ENCODE results near the gene DDN. TPM values are rescaled to one million over a fixed set of nuclear protein-coding genes. Genes with fewer than 3 reads are reported as not detected.

DDN gene
- total RNA-seq, 4 donors from 2014 or later = 26.8 to 415 (median 232) TPM

DNA sequence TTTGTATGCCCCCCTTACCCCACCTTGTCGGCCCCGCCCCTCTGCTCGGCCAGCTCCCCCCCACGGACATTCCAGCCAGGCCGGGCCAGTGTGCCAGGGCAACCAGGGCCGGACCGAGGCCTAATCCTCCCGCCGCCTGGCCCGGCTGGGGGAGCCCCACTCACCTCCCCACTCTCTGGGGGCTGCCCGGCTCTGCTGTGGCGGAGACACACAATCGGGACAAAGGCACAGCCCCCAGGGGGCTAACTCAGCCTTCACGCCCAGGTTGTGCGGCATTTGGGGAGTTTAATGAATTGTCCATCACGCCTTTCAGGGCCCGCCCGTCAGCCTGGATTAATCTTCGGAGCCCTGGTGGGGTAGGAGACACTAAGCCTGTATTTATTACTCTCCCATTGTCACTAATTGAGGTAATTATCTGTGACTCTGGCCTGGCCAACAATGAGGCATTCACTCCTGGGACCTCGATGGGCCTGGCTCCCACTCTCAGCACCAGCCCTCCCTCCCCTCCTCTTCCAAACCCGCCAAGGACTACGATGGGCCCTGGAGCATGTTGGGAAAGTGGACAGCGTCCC lies 12.4 kb downstream of the DDN start:
- Histone ChIP-seq H3K27ac (no peak overlapping the region), H3K27me3 (peaks cover 9 to 17% (median 15%) of the 10 kb centered on the region in 3 donors), H3K9me3 (no peaks in the 10 kb centered on the region), H3K4me1 (peaks cover 8 to 10% of the 10 kb centered on the region in 2 donors), H3K36me3 (no peaks in the 10 kb centered on the region), H3K4me3 (no peak overlapping the region)
- in situ Hi-C loops (cut with MboI; ENCODE audit: low sequenced_read_pairs in 4 of 4) = loop anchor here in 1 of 4 donors (25.0 kb wide), 1 partner anchor 125 kb away; the partner anchor contains the start of genes DDX23 and RND1
- intact Hi-C loops (cut with DNase I; ENCODE audit: low total_unique reads) = no loop called here
- TF ChIP-seq POLR2A (IDR thresholded peaks at IDR 0.05) = no peak
- TF ChIP-seq, protein P1, sequence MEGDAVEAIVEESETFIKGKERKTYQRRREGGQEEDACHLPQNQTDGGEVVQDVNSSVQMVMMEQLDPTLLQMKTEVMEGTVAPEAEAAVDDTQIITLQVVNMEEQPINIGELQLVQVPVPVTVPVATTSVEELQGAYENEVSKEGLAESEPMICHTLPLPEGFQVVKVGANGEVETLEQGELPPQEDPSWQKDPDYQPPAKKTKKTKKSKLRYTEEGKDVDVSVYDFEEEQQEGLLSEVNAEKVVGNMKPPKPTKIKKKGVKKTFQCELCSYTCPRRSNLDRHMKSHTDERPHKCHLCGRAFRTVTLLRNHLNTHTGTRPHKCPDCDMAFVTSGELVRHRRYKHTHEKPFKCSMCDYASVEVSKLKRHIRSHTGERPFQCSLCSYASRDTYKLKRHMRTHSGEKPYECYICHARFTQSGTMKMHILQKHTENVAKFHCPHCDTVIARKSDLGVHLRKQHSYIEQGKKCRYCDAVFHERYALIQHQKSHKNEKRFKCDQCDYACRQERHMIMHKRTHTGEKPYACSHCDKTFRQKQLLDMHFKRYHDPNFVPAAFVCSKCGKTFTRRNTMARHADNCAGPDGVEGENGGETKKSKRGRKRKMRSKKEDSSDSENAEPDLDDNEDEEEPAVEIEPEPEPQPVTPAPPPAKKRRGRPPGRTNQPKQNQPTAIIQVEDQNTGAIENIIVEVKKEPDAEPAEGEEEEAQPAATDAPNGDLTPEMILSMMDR (IDR thresholded peaks at IDR 0.05 in 4 of 5, conservative IDR thresholded peaks at IDR 0.05 in 1 of 5) = no peak
- ATAC-seq (no peak), DNase-seq (no peak)

DNA sequence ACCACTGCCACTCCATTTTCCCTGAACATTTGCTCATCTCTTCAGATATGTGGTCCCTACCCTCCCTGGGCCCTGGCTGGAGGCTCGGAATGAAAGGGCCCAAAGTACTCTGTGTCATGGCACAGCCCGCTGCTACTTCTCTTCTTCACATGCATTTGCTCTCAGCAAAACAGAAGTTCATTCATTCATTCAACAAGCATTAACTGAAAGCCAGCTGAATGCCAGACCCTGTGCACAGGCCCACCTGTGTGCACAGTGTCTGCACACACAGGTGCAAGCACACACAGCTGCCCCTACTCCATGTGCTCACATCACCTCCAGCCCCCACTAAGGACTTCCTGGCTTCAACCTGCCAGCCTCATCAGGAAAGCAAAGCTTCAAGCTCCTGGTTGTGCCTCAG lies 13.3 kb downstream of the DDN start:
- Histone ChIP-seq H3K4me1 (peaks cover 13 to 14% of the 10 kb centered on the region in 2 donors), H3K9me3 (no peaks in the 10 kb centered on the region), H3K27ac (no peak overlapping the region), H3K4me3 (no peak overlapping the region), H3K36me3 (no peaks in the 10 kb centered on the region), H3K27me3 (peaks cover 19 to 26% (median 24%) of the 10 kb centered on the region in 3 donors)
- DNase-seq (no peak), ATAC-seq (no peak)
- intact Hi-C loops (cut with DNase I; ENCODE audit: low total_unique reads) = no loop called here
- TF ChIP-seq, protein P1 (IDR thresholded peaks at IDR 0.05 in 4 of 5, conservative IDR thresholded peaks at IDR 0.05 in 1 of 5) = no peak
- no peak for TF ChIP-seq POLR2A (IDR thresholded peaks at IDR 0.05)
- in situ Hi-C loops (cut with MboI; ENCODE audit: low sequenced_read_pairs in 4 of 4) = loop anchor here in 1 of 4 donors (25.0 kb wide), 1 partner anchor 124 kb away; the partner anchor contains the start of genes DDX23 and RND1

DNA sequence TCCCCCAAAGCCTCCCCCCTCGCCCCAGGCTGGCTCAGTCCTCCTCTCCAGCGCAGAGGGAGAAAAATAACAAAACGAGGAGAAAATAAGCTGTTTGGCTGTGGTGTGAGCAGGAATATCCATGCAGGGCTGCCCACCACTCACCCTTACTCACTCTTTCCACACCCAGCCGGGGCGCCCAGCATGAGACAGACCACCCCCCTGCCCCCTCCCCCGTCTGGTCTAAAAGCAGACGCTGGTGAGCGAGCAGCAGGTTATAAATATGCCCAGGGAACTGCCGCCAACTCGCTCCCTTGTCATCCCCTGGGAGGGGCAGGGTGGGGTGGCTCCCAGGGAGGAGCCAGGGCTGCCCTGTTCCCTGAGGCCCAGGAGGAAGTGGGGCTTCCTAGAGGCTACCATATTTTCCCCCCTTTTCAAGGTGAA lies 13.7 kb downstream of the DDN start:
- Histone ChIP-seq H3K4me1 (peaks cover 17 to 18% of the 10 kb centered on the region in 2 donors), H3K27ac (no peak overlapping the region), H3K9me3 (no peaks in the 10 kb centered on the region), H3K27me3 (peaks cover 23 to 31% (median 28%) of the 10 kb centered on the region in 3 donors), H3K4me3 (no peak overlapping the region), H3K36me3 (no peaks in the 10 kb centered on the region)
- in situ Hi-C loops (cut with MboI; ENCODE audit: low sequenced_read_pairs in 4 of 4) (loop anchor here in 1 of 4 donors (25.0 kb wide), 1 partner anchor 123 kb away; the partner anchor contains the start of genes DDX23 and RND1), intact Hi-C loops (cut with DNase I; ENCODE audit: low total_unique reads) (no loop called here)
- ATAC-seq = peak in 1 of 2 donors; percentile 42
- DNase-seq = peak in 1 of 2 donors; percentile 47
- no peak for TF ChIP-seq POLR2A (IDR thresholded peaks at IDR 0.05)
- TF ChIP-seq, protein P1 (IDR thresholded peaks at IDR 0.05 in 4 of 5, conservative IDR thresholded peaks at IDR 0.05 in 1 of 5) = no peak

DNA sequence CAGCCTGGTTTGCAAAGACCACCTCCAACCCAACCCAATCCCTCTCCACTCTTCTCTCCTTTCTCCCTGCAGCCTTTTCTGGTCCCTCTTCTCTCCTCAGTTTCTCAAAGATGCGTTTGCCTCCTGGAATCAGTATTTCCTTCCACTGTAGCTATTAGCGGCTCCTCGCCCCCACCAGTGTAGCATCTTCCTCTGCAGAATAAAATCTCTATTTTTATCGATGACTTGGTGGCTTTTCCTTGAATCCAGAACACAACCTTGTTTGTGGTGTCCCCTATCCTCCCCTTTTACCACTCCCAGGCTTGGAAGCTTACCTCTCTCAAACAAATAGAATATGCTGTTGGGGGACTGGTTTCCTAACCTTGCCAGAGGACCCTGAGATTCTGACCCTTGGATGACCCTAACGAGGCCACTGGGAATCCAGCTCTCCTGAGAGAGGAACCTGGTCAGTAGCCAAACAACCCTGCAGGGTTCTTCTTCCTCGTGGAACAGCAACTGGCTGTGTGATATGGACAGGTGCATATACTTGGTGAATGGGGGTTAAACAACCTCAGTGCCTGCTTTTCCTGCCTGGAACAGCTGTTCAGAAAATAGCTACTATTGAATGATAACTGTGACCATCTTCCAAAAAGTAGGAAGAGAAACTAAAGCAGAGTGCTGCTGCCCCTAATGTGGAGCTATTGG lies 16.6 kb downstream of the DDN start:
- no peak overlapping the region for H3K4me3 ChIP-seq
- intact Hi-C loops (cut with DNase I; ENCODE audit: low total_unique reads) (no loop called here), in situ Hi-C loops (cut with MboI; ENCODE audit: low sequenced_read_pairs in 4 of 4) (loop anchor here in 1 of 4 donors (25.0 kb wide), 1 partner anchor 120 kb away; the partner anchor contains the start of genes DDX23 and RND1)
- TF ChIP-seq, protein P1 (IDR thresholded peaks at IDR 0.05 in 4 of 5, conservative IDR thresholded peaks at IDR 0.05 in 1 of 5) = no peak
- no peak for TF ChIP-seq POLR2A (IDR thresholded peaks at IDR 0.05)
- ATAC-seq (no peak), DNase-seq (no peak)
- peaks cover 52 to 58% (median 58%) of the 10 kb centered on the region in 3 donors for H3K27me3 ChIP-seq
- peaks cover 39 to 42% of the 10 kb centered on the region in 2 donors for H3K4me1 ChIP-seq
- no peaks in the 10 kb centered on the region for H3K36me3 ChIP-seq
- H3K27ac ChIP-seq = no peak overlapping the region
- no peaks in the 10 kb centered on the region for H3K9me3 ChIP-seq

Data from gastrocnemius medialis (tissue), 4 donors.